HG03097 (cell line): ENCODE data around the gene GVQW3.
"Not testable (repeated sequence)": the region's sequence is repeated elsewhere in the genome, so short reads cannot be mapped to it uniquely, and the experiment has no call there.

Source experiments
- ATAC-seq: cut with Tn5 transposase; IDR thresholded peaks from one replicate; pipeline ENCODE4 v1.9.1; 2021; ENCODE audit not compliant: unreplicated experiment, low FRiP score

The GVQW3 gene

DNA sequence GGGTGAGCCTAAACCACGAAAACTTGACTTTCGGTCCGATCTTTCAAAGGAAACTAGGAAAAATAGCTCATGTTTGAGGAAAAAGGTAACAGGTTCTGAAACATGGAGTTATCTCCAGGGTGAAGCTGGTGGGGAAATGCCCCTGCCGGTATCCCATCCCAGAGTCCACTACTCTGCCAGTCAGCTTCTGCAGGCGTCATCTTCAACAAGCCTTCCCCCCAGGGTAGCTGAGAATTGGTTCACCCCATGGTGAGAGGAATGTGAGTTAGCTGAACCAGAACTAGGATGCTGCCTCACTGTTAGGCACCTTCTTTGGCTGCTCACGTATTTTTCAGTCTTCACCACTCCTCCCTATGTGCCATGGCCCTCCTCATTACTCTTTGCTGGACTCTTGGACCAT is 1.1 kb downstream of the GVQW3 start:
- no peak for ATAC-seq

DNA sequence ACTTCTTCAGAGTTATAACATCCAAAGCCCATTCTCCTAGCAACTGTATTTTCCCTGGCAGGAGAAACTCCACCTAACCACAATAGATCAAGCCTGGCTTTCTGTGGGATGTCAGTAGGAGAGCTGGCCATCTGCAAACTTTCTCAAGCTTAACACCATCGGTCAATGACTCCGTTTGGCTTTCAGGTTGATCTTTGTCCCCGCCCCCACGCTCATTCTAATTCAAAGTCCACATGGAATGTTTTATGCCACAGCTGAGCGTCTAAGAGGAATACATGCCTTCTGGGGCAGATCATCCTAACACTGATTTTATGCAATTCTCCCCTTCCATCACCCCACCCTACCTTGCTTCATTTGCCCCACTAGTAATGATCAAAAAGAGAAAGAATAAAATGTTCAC is 4.8 kb downstream of the GVQW3 start:
- no peak for ATAC-seq

DNA sequence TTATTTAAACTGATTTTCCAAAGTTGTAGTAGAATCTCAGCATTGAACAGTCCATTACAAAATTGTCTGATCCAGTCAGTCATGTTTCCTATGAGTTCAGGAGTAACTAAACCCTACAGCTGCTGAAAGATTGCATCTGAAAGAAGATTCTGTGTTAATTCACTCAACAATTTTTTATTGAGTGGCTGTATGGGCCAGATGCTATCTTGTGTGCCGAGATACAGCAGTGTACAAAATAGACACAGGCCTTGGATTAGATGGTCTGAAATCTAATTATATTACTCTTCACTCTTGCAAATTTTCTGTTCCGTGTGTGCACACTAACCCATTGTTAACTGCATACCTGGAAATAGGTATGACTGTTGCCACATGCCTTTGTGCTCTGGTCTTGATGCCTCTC is 7.3 kb downstream of the GVQW3 start:
- ATAC-seq: no peak

DNA sequence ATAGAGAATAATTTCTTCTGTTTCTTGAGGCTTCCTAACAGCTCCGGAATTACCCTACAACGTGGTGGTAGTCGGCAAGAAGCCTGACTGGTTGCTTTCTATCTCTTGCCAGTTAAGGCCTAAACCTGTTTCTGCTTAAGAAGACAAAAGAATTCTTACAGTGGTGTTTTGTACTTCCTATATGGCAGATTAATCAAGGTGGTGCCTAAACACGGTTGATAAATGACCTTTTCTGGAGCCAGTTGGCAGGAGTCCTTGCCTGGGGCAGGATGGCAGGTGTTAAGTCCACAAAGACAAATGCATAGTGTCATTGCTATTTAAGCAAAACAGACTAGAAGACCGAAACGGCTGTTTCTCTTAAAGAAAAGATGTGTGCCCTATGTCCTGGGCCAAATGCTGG is 9.9 kb downstream of the GVQW3 start:
- no peak for ATAC-seq

DNA sequence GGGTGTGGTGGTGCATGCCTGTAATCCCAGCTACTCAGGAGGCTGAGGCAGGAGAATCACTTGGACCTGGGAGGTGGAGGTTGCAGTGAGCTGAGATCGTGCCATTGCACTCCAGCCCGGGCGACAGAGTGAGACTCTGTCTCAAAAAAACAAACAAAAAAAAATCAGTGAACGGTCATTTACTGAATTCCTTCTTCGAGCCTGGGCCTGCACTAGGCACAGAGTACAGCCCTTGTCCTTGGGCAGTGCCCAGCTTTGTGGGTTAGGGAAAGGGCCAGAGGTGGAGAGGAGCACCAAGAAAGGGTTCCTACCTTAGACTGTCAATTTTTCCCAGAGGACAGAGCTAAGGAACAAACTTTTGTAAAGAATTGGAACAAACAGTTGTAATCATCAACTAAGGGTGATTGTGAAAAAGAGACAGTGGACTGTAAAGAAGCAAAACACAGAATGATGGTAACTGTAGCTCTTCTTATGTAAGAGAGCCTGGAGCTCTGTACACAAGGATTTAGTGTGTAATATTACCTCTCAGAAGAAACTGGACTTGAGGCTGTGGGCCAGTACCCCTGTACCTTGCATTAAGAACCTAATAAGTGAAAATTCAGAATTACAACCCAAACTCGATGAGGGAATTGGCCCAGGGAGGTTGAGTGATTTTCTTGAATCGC is 10.8 kb downstream of the GVQW3 start:
- no peak for ATAC-seq

DNA sequence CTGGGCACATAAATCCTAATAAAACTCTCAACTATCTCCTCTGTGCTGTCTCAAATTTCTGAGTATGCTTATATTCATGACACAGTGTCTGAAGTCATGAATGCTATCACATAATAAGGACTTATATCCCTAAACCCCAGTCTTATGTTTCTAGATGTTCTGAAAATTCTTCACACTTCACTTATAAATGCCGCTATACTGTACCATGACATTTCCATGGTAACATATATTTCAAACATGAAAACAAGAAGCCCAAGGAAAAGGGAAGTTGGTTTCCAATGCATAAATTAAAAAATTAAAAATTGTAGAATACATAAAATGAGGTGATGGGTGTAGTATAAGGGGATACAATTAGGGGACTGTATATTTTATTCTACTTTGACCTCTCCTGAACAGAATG is 11.7 kb downstream of the GVQW3 start:
- ATAC-seq: no peak

DNA sequence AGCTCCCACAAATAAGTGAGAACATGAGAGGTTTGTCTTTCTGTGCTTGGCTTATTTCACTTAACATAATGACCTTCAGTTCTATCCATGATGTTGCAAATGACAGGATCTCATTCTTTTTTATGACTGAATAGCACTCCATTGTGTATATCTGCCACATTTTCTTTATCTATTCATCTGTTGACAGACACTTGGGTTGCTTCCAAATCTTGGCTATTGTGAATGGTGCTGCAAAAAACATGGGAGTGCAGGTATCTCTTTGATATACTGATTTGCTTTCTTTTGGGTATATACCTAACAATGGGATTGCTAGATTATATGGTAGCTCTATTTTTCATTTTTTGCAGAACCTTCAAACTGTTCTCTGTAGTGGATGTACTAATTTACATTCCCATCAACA is 13.3 kb downstream of the GVQW3 start:
- ATAC-seq: no peak

DNA sequence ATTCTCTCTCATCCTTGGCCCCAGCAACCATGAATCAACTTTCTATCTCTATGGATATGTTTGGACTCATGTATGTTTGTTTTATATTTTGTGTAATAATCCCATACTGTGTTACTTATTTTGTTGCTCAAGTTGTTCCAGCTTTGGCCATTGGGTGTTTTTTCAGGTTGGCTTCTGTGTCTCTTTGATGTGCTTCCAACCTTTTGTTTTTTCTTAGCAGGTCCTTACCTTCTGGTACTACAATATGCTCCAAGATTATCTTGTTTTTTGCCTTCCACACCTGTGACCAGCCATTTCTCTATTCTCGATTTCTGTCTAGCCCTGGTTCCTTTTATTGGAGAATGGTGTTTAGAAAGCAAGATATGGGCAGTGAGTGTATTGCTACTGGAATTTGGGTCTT is 14.2 kb downstream of the GVQW3 start:
- no peak for ATAC-seq

DNA sequence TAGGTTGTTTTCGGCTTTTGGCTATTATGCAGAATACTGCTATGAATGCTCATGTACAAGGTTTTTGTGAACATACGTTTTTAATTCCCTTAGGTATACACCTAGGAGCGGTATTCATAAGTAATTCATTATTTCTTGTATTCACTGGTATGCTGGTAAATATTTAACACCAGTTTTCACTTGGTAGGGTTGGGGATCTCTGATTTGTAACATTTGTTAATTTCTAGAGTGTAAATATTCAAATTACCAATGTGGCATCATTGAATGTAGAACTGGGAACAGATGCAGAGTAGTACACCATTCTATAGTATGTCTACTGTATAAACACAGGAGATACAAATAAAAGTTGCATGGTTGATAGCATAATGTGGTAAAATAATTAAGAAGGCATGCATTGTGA is 16.3 kb downstream of the GVQW3 start:
- no peak for ATAC-seq

DNA sequence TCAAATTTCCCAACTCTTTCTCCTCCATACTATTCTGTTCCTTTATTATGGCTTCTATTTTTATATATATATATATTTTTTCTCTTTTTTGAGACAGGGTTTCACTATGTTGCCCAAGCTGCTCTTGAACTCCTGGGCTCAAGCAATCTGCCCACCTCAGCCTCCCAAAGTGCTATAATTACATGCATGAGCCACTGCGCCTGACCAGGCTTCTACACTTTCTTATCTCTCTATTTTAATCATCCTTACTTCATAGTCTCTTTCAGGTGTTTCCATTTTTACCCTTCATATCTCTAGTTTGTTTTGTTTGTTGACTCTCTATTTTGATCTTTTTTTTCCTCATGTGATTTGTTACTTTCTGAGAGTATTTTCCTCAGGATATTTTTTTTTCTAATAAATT is 19.8 kb downstream of the GVQW3 start:
- ATAC-seq: no peak

DNA sequence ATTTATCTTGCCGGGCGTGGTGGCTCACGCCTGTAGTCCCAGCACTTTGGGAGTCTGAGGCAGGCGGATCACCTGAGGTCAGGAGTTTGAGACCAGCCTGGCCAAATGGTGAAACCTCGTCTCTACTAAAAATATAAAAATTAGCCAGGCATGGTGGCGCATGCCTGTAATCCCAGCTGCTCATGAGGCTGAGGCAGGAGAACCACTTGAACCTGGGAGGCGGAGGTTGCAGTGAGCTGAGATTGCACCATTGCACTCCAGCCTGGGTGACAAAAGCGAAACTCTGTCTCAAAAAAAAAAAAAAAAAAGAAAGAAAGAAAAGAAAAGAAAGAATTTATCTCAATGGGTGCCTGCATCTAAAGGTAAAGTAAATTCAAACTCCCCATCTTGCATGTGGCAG is 20.4 kb downstream of the GVQW3 start:
- ATAC-seq: not testable (repeated sequence)

DNA sequence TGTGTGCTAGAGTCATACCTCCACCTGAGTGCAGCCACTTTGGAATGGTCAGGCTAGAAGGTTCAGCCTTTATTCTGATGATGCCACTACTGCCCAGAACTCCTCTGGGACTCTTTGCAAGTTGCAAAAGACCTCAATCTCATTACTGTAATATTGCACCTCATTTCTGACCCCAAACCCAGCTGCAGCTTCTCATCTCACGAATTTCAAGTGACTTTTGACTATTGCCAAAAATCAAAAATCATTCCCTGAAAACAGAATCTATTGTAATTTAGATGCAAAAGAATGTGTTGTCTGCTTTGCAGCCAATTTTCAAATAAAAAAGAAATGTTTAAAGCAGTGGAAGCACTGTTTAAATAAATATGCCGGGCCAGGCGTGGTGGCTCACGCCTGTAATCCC is 25.2 kb downstream of the GVQW3 start:
- ATAC-seq: no peak

DNA sequence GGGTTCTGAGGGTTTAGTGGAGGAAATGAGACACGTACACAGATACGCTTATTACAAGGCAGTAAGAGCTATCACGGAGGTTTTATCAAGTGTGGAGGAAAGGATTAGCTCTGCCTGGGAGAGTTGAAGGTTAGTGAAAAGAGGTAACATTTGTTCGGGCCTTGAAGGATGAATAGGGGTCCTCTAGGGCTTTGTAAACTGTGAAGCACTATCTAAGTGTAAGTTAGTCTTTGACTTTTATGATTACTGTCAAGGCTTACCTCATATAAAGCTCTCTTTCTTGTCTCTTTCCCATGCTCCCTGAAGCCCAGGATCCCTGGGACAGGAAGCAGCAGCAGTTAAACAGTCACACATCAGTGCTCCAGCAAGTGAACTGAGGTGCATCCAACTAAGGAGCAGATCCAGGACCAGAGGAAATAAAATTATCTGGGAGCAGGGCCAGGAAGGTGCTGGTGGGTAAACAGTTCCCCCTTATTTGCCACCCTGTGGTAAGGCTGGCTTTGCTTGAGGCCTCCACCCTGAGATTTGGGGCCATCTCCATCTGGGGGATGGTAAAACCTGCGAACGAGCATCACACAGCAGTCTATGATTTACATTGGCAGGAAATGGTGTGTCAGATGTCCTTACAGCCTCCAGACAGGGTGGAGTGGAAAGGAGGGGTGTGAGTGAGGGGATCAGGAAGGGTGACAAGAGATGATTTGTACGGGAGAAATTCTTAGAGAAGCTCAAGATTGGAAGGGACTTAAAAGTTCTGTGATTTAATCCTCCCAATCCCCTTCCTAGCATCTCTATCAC is 27.2 kb downstream of the GVQW3 start:
- no peak for ATAC-seq

DNA sequence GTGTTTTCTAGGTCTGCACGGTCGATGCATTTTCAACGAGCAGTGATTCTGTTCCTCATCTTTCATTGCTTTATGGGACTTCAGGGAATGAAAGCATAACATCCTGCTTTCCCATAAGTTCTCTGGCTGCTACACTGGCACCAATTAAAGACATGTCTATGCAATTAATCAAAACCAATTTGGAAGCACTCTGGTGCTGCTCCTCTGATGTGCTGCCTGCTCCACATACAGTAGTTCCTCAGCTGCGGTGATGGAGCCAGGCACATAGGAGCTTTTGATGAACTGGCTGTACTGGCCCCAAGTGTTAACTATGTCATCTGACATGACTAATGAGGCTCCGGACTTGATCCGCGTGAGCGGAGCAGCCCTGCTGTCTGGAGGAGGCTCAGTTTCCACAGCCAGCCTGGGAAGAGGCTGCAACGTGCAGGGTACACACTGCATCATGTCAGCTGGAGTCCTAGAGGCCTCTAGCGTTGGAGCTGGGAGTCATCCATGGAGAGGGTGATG is 29.8 kb downstream of the GVQW3 start:
- ATAC-seq: no peak

DNA sequence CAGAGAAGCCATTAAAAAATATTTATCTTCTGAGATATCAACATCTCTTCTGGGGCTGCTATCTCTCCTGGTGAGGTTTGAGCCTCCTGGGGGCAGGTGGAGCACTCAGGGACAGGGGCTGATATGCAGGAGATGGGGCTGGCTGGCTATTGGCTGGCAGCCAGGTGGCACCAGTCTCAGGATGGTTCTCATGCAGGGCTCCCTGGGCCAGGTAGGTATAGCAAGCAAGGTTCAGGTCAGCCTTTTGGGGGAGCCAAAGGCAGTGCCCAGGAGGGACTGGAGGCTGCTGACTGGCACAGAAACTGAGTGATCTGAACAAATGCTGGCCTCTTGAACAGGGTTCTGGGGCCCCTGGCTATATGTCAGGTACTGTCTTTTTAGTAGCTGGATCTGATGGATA is 34.0 kb downstream of the GVQW3 start:
- ATAC-seq: no peak

DNA sequence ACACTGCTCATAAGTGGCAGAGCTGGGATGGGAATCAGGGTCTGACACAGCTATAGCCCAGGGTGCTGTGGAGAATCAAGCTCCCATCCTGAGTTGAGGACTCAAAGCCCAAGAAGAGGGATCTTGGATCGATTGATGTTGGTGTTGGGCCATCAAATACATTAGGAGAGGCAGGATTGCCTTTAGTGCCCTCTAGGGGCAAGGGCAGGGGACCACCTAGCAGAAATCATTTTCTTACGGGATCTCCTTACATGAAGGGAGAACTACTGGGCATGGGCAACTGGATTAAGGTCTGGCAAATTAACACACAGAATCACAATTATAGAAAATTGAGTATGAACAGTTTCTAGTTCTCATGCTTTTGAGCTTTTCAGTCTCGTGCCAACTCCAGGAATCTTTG is 38.8 kb downstream of the GVQW3 start:
- ATAC-seq: no peak

DNA sequence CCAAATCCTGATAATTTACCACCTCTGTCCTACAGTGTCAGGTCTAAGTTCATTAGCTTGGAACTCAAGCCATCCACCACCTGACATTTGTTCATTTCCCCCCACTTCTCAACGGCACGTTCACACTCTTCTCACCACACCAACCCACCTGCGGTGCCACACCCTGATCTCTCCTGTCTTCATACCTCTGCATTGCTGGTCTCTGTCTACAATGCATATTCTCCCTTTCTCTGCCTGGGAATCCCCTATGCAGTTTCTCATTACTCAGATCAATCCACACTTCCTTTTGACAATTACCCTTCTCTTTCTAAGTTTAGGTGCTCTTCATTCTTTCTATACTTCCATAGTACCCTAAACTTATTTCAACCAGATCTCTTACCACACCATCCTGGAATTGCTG is 43.3 kb downstream of the GVQW3 start:
- ATAC-seq: no peak

DNA sequence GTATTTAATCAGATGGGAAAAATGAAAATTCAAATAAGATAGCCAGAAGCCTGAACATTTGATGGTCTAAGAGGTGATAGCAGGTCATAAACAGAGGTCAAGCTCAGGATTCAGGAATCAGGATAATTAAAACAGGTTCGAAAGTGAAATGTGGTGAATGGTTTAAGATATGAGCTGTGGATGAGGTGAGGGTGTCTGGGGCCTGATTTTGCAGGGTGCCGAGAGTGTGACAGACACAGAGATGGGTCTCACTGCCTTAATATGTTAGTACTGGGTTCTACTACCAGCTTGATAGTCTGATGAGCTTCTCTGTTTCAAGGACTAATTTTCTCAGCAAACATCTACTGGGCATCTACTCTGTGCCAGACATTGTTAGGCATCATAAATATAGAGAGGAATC is 43.8 kb downstream of the GVQW3 start:
- no peak for ATAC-seq

DNA sequence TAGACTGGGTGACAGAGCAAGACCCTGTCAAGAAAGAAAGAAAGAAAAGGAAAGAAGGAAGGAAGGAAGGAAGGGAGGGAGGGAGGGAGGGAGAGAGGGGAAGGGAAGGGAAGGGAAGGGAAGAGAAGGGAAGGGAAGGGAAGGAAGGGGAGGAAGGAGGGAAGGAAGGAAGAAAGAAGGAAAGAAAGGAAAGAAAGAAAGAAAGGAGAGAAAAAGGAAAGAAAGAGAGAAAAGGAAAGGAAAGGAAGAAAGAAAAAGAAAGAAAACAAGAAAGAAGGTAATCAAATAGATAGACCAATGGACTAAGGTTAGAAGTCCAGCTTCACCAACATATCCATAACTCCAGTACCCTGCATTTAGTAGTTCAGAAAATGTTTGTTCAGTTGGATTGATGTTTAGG is 45.5 kb downstream of the GVQW3 start:
- no peak for ATAC-seq

DNA sequence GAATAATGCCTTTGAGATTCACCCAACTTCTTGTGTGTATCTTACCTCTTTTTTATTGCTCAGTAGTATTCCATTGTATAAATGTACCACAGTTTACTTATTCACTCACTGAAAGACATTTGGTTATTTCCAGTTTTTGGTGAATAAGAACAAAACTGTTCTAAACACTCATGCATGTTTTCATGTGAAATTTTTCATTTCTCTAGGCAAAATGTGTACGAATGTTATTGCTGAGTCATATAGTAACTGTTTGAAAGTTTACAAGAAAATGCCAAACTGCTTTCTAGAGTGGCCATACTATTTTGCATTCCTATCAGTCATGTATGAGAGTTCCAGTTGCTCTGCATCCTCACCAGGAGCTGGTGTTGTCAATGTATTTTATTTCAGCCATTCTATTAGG is 54.9 kb downstream of the GVQW3 start:
- no peak for ATAC-seq

DNA sequence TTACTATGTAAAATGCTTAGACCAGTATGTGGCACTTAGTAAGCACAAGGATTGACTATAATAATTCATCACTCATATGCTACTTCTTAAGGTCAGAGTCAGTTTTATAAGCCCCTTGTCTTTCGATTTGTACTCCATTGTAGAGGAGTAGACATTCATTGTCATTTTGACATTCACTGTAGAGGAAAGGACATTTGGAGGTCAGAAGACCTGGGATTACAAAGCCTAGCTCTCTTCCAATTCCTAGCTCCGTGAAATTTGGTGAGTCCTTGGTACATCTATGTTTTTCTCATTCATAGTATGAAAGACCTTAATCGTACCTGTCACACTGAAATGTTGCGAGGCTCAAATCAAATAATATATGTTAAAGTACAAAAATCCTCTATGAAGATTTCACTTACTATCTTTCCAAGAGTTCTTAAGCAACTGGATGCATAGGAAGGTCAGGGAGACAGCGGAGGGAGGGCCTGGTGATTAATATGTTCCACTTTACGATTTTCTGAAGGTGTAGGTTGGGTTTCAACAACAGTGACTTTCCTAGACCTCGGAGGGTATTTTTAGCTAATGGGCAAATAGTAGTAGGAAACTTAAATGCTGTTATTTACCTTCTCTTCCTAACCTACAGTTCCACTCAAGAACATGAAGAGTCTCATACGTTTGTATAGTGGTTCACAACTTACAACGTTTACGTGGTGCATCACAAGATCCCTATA is 62.3 kb downstream of the GVQW3 start:
- no peak for ATAC-seq

DNA sequence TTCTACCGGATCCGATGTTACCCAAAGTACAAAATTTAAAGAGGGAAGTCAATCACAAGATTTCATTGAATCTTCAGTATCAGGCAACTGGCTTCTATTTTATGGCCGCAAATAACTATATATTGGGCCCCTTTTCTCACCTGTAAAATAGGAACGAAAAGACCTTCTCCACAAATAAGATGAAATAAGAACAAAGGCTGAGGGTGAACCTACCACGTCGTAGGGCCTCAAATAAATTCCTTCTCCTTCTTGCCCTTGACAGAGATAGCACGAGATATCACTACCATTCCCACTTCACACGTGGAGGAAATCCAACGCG is 62.9 kb downstream of the GVQW3 start:
- ATAC-seq: no peak
